GM19463 (cell line): ENCODE data around the gene RIC3.

Experiments
- ATAC-seq: cut with Tn5 transposase; IDR thresholded peaks from one replicate; pipeline ENCODE4 v1.9.1; 2021; ENCODE audit warnings: mild to moderate bottlenecking, moderate library complexity; ENCODE audit not compliant: unreplicated experiment

RIC3 gene

DNA sequence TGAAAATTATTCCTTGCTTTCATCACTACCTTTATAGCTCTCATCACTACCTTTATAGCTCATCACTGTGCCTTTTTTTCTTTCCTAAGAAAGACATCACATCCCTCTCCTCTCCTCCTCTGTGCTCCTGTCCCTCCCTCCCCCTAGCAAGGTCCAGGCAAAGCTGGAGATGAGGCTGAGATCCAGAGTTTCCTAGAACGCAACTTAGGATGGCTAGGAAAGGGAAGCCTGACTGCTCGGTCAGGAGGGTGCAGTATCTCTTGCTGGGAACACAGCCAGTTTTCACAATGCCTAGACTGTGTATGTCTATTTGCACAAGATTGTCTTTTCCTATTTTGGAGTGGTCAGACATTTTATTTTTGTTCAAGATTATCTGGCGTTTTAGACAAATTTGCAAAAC lies 63.2 kb downstream of the RIC3 start:
- no peak for ATAC-seq

DNA sequence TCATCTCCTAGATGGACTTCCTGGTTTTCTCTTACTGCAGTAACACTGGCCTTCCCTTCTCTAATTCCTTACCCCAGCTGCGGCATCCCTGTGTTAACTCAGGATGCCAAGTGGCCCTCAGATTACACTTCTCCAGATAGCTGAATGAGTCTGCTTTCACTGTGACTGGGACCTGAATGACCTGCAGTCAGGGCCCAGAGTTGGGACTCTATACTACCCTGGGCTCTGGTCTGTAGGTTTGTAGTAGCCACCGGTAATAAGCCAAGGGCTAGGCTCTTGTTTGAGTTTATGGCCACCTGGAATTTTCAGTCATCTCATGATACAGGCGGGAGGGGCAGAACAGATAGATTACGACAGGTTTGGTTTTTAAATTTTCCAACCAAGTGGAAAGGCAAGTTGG lies 63.7 kb downstream of the RIC3 start:
- no peak for ATAC-seq

DNA sequence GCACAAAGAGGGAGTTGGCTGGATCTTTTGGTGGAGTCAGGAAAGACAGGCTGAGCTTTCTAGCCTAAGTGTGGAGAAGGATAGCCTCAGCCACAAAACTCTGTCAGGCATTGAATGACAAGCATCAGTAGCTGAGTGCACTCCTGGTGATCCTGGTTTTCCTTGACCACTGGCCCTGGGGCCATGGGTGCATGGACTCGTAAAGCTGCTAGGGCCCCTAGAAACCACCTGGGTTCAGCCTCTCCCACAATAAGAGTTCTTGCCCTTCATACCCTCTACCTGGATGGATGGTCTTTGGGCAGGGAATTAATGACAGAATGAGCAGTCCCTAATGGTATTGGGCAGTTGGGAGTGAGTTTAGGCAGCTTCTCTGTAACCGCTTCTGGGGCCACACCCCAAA lies 64.9 kb downstream of the RIC3 start:
- ATAC-seq: no peak

DNA sequence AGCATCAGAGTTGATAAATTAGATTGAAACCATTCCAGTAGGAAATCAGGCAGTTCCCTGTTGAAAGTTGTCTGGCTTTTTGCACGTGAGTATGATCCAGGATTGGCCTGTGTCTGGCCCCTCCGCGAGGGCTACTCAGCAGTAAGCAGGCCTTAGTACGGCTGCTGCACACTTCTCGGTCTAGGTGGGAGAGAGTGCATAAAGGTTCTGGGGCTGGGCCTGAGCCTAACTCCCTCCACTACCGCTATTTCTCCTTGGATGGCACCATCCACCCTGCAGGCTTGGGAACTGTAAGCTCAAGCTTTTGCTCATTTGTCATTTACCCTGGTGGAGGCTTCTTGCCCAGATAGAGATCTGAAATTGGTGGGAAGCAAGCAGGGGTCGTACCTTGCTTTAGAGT lies 65.9 kb downstream of the RIC3 start:
- no peak for ATAC-seq

DNA sequence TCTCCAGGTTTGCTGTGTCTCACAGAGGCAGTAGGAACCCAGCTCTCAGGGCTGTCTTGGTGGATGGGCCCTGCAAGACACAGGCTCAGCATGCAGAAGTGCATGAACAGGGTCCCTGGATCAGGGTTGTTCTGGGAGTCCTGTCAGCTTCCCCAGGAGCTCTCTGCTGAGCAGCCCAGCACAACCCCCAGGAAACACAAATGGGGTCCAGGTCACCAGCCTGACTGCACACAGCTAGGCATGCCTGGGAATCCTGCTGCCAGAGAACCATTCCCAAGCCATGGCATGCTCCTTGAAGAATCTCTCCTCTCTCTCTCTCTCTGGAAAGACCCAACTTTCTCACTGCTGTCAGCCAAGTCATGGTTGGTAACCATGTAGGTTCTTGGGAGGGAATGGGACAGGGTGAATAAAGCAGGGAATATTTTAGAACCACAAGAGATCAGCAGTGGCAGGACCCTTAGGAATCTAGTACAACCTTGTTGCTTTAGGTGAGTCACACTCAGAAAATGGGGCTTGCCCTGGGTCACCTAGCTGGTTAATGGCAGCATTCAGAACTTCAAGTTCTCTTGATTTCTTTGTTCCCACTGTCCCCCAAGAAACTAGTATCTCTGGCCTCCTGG lies 66.4 kb downstream of the RIC3 start:
- ATAC-seq: no peak

DNA sequence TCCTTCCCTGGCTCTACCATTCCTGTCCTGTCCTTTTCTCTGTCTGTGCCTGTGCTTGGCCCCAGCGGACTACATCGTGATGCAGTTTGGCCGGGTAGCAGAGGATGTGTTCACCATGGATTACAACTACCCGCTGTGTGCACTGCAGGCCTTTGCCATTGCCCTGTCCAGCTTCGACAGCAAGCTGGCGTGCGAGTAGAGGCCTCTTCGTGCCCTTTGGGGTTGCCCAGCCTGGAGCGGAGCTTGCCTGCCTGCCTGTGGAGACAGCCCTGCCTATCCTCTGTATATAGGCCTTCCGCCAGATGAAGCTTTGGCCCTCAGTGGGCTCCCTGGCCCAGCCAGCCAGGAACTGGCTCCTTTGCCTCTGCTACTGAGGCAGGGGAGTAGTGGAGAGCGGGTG lies 67.4 kb downstream of the RIC3 start:
- ATAC-seq: no peak

DNA sequence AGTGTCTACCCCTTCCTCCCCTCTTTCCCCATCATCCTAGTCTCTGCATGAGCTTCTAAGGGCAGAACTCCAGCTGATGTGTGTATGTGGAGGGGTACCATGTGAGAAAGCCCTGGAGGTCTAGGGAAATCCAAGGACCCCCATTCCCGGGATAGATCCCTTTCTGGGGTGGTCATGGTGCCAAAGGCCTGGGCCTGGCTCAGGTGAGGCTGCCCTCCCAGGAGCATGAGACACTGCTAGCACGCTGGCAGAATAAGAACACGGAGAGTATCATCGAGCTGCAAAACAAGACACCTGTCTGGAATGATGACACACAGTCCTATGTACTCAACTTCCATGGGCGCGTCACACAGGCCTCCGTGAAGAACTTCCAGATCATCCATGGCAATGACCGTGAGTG lies 68.2 kb downstream of the RIC3 start:
- no peak for ATAC-seq

DNA sequence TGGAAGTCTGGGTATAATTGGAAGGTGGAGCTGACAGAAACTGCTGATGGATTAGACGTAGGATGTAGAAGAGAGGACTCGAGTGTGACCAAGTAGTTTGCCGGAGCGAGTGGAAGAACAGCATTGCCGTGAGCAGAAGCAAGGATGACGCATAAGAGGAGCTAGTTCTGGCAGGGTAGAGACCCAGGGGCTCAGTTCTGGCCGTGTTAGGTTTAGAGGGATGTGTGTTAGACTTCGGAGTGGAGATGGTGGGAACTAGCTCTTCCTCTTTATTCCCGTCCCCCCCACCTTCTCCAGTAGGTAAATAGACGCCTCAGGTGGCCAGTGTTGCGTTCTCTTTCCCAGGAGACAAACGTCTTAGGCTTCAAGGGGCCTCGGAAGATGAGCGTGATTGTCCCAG lies 68.7 kb downstream of the RIC3 start:
- ATAC-seq: no peak

DNA sequence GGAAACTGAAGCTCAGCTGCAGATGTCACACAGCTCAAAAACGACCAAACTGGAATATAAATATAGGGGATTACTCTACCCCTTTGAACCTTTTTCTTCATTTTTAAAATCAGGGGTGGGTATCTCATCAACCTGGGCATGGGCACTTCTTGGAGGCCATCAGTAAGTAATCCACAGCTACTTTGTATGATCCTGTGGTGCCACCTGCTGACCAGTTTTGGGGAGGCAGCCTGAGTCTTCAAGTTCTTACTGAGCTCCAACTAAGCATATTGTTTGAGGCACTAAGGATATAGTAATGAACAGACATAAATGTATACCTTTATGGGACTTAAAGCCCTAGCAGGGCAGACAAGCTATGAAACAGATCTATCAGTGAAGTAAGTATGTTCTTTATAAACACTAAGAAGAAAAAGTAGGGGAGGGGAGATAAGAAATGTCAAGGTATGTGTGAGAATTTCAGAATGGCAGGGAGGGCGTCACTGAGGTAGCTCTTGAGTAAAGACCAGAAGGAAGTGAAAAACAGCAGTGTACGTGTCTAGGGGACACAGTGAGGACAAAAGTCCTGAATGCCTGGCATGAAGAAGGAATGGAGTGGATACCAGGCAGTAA lies 69.4 kb downstream of the RIC3 start:
- ATAC-seq: peak; percentile 85

DNA sequence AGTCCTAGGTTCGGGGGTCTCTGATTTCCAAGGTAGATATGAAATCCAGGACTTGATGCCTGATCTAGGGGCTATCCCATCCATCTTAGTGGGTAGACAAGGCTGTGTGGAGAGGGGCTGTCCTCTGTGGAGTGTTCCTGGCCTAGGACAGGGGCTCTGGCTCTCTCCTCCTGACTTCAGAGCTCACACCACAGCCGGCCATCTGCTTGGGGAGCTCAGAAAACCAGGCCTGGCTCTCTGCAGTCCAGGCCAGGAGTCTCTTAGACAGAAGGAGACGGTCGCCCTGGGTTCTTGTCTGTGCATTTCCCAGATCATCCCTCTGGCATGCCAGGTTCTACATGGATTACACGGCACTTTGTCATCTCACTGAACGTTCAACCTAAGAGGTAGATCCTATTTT lies 69.9 kb downstream of the RIC3 start:
- no peak for ATAC-seq

DNA sequence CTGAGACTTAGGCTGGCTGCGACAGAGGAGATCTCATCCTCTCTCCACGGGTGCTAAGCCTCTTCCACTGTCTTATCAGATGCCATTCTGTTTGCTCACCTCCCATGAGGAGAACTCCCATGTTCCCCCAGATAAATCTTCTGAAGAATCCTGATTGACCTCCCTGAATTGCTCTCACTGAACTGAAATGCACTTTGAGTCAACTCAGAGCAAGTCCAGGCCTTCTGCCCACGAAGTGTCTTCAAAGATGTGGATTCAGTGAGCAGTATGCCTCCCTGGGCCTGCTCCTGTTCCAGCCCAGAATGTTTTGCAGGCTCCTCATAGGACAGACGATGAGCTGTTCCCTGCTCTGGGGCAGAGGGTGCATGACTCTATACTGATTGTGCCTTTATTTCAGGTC lies 70.5 kb downstream of the RIC3 start:
- no peak for ATAC-seq

DNA sequence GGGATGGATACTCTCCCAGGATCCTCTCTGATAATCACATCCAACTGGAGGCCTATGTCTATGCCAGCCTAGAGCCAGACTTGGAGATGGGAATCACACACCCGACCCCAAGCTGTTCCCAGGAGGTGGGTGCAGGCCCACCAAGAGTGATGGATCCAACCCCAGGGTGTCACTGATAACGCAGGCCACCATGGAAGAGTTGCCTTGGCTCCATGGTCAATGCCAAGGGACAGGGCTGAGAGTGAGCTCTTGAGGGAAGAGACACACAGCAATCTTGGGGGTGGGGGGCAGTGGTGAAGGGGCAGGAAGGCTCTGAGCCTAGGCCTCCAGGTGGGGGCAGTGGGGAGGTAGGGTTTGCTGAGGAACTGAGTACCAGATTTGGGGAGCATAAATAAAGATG lies 70.9 kb downstream of the RIC3 start:
- ATAC-seq: no peak

DNA sequence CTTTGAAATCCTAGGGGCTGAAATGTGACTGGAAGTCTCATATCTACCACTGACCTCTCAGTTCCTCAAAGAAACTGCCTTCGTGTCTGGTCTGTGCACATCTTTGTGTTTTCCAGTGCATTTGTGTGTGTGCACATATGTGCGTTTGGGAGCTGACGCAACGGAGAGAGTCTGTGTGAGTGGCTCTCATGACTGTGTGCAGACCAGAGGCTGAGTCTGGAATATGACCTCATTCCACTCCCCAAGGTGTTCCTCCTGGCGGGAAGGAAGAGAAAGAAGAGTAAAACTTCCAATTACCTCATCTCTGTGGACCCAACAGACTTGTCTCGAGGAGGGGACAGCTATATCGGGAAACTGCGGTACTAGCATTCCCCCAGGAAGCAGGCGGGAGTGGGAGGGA lies 71.4 kb downstream of the RIC3 start:
- ATAC-seq: no peak

DNA sequence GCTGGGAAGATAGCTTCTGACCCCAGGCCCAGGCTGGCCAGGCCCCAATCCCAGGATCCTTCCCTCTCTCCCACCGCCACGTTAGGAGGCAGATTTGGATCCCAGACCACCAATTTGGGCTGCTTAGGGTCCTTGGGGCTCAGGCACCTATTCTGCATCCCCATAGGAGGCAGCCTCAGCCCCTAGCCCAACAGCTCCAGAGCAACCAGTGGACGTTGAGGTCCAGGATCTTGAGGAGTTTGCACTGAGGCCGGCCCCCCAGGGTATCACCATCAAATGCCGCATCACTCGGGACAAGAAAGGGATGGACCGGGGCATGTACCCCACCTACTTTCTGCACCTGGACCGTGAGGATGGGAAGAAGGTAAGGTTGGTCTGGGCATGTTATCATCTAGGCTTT lies 71.8 kb downstream of the RIC3 start:
- no peak for ATAC-seq

DNA sequence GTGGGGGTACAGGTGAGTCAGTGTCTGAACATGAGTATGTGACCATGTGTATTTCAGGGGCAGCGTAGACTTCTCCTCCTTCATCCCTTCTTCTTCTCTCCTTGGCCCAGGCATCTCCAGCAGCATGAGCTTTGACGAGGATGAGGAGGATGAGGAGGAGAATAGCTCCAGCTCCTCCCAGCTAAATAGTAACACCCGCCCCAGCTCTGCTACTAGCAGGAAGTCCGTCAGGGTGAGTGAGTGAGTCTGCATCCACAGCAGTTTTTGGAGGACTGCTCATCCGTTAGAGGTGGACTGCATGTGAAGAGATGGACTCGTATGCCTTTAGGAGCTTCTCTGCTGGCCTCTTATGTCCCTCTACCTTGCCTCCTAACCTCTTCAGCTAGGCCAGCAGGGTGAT lies 72.2 kb downstream of the RIC3 start:
- ATAC-seq: no peak

DNA sequence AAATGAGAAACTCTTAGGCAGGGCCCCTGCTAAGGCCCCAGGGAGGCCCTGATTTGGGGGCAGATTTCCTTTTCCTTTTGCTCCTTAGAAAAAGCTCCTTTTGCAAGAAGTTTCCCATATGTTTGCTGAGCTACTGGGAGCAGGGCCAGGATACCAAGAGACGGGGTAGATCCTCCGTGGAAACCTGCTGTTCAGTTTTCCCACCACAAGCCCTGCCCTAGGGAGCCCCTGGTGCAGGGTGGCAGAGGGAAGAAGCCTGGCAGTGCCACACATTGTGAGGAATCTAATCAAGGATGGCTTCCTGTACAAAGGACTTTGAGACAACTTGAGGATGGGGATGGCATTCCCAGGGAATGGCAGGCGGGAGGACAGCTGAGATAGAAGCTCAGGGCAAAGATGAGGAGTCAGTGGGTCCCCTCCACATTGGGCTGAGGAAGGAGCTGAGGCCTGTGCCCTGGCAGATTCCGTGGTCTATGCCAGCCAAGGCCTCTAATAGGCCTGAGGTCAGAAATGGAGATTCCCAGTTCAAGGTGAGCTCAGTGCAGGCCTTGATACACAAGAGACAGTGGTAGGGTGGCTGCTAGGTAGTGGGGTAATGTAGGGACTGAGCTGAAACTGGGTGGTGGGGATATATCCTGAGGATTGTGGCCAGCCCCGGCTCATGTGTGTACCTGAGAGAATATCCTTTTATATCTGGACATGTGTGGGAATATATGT lies 72.9 kb downstream of the RIC3 start:
- ATAC-seq: no peak

DNA sequence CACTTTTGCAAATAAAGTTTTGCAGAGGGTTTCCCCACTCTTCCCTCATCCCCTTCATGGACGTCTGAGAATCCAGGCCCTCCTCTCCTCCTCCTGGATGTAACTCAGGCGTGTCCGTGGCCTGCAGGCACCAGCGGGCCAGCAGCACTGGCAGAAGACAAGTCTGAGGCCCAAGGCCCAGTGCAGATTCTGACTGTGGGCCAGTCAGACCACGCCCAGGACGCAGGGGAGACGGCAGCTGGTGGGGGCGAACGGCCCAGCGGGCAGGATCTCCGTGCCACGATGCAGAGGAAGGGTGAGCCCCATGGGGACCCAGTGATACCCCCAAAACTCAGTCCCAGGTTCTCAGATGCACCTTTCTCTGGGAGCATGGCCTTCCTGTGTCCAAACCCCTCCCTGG lies 73.5 kb downstream of the RIC3 start:
- no peak for ATAC-seq

DNA sequence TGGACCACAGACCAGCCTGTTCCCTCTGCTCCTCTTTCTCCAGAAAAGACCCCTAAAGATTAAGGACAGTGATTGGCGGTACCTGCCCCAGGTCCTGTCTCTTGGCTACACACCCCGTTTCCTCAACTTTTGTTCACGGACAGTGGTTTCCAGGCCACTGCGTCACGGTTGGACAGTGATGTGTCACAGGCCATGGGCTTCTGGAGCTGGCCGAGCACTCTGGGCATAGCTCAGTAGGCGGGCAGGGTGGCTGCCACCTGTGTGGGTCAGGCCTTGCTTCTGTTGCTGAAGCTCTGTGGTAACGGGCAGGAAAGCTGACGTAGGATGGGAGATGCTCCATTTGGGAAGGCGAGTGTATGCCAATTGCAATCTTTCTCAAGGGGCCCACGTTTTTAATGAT lies 74.2 kb downstream of the RIC3 start:
- no peak for ATAC-seq

DNA sequence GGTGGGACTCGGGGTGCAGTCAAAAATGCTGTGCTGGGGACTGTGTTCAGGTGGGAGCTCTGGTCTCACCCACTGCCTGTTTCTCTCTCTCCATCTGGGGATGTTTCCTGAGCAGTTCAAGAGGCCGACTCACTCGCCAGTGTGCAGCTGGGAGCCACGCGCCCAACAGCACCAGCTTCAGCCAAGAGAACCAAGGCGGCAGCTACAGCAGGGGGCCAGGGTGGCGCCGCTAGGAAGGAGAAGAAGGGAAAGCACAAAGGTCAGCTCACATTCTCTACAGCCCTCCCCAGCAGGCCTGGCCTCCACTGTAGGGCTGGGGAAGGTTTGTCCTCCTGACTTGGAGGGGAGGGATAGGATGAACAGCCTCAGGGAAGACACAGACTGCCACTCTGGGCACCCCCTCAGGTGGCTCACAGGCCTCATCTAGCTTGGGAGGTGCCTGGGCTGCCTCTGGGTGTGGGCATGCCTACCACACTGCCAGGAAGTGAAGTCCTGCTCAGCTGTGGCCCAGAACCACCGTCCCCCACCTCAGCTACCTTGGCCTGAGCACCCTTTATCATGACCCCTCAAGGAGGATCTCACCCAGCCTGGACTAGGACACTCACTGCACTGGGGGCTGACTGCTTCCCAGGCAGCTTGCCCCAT lies 74.8 kb downstream of the RIC3 start:
- ATAC-seq: no peak

DNA sequence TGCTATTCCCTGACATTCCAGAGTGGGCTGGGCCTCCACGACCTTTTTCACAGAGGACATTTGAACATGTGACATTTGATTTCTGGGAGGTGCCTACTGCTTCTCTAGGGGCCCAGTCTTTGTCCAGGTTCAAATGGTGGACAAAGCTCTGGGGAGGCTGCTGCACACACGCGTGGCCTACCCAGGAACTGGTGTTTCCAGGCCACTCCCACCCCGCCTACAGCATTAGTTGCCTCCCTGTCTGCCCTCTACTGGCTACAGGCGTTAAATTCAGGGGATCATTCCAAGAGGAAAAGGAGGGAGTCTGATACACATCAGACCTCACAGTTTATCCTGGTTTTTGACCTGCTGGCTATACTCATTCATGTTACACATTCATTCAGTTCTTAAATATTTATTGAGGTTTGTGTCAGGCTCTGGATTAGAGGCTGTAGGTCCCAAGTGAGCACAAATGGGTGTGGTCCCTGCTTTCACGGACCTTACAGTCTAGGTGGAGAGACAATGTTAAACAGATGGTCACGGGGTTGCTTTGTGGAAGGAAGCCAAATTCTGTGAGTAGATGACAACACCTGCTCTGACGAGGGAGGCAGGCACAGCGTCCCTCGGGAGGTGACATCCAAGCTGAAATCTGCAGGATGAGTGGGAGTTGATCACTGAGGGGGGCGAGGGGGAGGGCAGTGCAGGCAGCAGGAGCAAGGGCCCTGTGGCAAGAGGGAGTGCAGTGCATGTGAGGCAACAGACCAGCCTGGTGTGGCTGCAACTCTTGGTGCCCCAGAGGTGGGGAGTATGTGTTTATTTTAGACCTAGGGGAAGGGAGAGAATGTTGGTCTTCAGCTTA lies 76.0 kb downstream of the RIC3 start:
- ATAC-seq: peak; percentile 87

DNA sequence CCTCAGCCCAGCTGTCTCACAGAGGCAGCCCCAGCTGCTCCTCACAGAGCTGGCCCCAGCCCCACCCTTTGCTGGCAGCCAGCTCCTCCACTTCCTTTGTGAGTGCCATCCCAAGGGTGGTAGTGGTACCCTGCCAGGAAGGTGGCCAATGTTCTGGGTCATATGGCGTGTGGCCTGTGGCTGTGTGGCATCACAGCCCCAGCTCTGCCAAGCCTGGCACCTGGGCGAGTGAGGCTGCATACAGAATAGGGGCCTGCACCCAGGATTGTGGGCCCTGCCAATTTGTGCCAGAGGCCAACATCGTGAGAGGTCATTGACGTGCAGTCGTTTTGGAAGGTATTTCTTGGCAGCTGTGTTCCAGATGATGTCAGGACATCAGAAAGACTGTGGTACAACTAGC lies 77.1 kb downstream of the RIC3 start:
- ATAC-seq: no peak
